Measurements from ENCODE around the gene TTLL13. TPM values are rescaled to one million over a fixed set of nuclear protein-coding genes. Genes with fewer than 3 reads are reported as not detected.

Gene TTLL13, protein sequence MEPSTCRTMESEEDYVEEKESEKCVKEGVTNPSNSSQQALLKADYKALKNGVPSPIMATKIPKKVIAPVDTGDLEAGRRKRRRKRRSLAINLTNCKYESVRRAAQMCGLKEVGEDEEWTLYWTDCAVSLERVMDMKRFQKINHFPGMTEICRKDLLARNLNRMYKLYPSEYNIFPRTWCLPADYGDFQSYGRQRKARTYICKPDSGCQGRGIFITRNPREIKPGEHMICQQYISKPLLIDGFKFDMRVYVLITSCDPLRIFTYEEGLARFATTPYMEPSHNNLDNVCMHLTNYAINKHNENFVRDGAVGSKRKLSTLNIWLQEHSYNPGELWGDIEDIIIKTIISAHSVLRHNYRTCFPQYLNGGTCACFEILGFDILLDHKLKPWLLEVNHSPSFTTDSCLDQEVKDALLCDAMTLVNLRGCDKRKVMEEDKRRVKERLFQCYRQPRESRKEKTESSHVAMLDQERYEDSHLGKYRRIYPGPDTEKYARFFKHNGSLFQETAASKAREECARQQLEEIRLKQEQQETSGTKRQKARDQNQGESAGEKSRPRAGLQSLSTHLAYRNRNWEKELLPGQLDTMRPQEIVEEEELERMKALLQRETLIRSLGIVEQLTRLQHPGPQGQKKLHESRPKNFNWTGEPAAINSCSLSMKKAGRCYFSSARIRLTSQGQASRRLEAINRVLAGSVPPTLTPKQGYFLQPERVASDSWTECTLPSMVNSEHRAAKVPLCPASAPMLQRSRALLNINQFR
- not detected for total RNA-seq

DNA sequence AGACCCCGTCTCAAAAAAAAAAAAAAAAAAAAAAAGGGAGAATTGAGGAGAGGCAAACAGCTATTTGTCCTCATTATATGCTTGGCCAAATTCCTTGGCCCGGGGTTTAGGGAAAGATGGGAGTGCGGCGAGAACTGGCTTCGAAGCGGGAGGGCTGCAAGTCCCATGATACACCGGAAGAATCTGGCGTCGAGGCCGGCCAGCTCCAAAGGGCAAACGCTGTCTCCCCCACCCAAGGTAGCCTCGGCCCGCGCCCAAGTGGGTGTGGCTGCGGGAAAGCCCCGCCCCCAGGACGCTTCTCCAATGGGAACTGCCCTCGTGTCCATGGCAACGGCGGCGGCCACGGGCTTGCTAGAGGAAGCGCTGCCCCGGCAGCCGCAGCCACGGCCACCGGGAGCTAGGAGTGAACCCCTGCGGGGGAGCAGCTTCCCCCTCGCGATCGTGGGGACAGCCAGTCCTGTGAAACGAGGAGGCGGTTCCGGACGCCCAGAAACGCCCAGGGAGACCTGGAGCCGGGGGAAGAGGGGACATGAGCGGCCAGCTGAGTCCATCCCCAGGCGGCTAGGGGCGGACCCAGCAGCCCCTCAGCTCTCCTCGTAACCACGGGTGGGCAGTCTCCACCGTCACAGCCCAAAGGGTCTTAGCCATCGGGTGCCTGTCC lies at the start of gene TTLL13:
Gene TTLL13 (plus strand): TSS at position 354 of the 661 bp plus-strand sequence. CDS start 1,075 bp downstream, outside the sequence.
- intact Hi-C loops (cut with DNase I), result no loop called here
- peak; percentile 9 to 70 (median 52) for TF ChIP-seq POLR2A (IDR thresholded peaks at IDR 0.05)
- TF ChIP-seq, protein P1, sequence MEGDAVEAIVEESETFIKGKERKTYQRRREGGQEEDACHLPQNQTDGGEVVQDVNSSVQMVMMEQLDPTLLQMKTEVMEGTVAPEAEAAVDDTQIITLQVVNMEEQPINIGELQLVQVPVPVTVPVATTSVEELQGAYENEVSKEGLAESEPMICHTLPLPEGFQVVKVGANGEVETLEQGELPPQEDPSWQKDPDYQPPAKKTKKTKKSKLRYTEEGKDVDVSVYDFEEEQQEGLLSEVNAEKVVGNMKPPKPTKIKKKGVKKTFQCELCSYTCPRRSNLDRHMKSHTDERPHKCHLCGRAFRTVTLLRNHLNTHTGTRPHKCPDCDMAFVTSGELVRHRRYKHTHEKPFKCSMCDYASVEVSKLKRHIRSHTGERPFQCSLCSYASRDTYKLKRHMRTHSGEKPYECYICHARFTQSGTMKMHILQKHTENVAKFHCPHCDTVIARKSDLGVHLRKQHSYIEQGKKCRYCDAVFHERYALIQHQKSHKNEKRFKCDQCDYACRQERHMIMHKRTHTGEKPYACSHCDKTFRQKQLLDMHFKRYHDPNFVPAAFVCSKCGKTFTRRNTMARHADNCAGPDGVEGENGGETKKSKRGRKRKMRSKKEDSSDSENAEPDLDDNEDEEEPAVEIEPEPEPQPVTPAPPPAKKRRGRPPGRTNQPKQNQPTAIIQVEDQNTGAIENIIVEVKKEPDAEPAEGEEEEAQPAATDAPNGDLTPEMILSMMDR (IDR thresholded peaks at IDR 0.05), result peak in 3 of 7 experiments; percentile 19 to 24 (median 20)

DNA sequence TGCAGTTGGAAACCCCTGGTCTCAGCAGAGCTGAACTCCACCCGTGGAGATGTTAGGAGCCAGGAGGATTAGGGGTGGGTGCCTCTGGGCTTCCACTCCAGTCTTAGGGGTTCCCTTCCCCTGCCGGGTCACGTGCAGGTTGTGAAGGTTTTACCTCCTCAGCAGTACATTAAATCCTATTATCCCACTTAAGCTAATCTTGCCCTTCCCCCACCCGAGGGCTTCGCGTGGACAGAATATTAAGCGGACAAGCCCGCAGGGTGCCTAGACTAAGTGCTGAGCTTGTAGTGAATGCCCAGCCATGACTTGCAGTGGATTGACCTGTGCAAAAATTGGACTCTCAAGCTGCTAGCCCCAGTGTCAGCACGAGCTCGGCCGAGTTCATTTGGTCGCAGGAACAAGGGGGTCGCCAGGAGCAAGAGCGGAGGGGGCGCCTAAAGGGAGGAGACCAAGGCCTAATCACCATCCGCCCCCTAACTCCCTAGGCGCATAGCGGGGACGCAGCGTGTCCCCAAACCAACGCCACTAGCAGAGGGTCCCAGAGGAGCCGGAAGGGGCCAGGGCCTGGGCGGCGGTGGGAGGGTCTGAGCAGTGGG lies 48.7 kb upstream of the TTLL13 start:
- DNase-seq (peak in 1 of 4 donors; percentile 13), ATAC-seq (peak; percentile 6)
- H3K4me1 ChIP-seq, result peaks cover 45% of the 10 kb centered on the region
- no peaks in the 10 kb centered on the region for H3K9me3 ChIP-seq
- H3K36me3 ChIP-seq (replicated peaks in 1 of 2; ENCODE audit: insufficient read depth in 1 of 2, low read depth in 2 of 2), result no peaks in the 10 kb centered on the region
- TF ChIP-seq POLR2A (IDR thresholded peaks at IDR 0.05), result no peak
- TF ChIP-seq, protein P1 (IDR thresholded peaks at IDR 0.05), result no peak
- WGBS, 2 donors, result 31 to 50% methylated on average over 13 to 21 of the region's 24 CpGs
- H3K4me3 ChIP-seq, result peak overlapping the region; percentile 61 to 64
- H3K27ac ChIP-seq, result peak overlapping the region; percentile 73 to 90 (median 80)
- intact Hi-C loops (cut with DNase I), result no loop called here
- H3K27me3 ChIP-seq, result no peaks in the 10 kb centered on the region

More for the DNA sequence above, at the start of gene TTLL13:
- ATAC-seq (peak; percentile 99), DNase-seq (peak; percentile 94 to 99 (median 98))
- H3K36me3 ChIP-seq (replicated peaks in 1 of 2; ENCODE audit: insufficient read depth in 1 of 2, low read depth in 2 of 2), result no peaks in the 10 kb centered on the region
- 0 to 2% methylated on average over 23 to 42 of the region's 44 CpGs for WGBS, 2 donors
- no peaks in the 10 kb centered on the region for H3K27me3 ChIP-seq
- H3K4me1 ChIP-seq, result peaks cover 10% of the 10 kb centered on the region
- peak within 1 kb of the TSS in 3 of 4 donors; percentile 45 to 64 (median 59) for H3K27ac ChIP-seq
- H3K4me3 ChIP-seq, result peak within 1 kb of the TSS in 1 of 2 donors; percentile 12
- H3K9me3 ChIP-seq, result no peaks in the 10 kb centered on the region

DNA sequence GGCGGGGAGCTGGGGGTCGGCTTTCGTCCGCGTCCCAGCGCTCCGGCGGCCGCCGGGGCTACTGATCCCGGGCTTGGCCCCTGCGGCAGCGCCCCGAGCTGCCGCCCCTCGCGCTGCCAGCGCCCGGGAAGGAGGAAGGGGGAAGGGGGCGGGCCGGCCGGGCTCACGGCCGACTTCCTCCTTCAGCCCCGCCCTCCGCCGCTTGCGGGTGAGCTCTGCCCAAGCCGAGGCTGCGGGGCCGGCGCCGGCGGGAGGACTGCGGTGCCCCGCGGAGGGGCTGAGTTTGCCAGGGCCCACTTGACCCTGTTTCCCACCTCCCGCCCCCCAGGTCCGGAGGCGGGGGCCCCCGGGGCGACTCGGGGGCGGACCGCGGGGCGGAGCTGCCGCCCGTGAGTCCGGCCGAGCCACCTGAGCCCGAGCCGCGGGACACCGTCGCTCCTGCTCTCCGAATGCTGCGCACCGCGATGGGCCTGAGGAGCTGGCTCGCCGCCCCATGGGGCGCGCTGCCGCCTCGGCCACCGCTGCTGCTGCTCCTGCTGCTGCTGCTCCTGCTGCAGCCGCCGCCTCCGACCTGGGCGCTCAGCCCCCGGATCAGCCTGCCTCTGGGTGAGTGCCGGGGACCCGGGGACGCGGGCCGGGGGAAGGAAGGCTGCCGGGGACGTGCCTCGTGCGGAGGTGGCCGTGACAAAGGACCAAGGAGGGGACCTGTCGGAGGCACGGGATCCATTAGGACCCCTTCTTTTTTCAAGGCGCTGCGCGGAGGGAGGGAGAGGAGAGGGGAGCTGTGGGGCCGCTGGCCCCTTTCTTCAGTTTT lies 48.0 kb upstream of the TTLL13 start, which contains the start of gene SEMA4B:
Gene SEMA4B (plus strand): TSS at position 201 of the 814 bp plus-strand sequence. CDS start 249 bp downstream, at position 450.
- Histone ChIP-seq H3K4me3 (peak within 1 kb of the TSS; percentile 61 to 64), H3K4me1 (peaks cover 50% of the 10 kb centered on the region), H3K9me3 (no peaks in the 10 kb centered on the region), H3K27ac (peak within 1 kb of the TSS; percentile 73 to 90 (median 80)), H3K36me3 (replicated peaks in 1 of 2; ENCODE audit: insufficient read depth in 1 of 2, low read depth in 2 of 2) (no peaks in the 10 kb centered on the region), H3K27me3 (no peaks in the 10 kb centered on the region)
- TF ChIP-seq POLR2A (IDR thresholded peaks at IDR 0.05), result peak; percentile 36 to 58 (median 45)
- TF ChIP-seq, protein P1 (IDR thresholded peaks at IDR 0.05), result no peak
- DNase-seq (peak; percentile 73 to 87 (median 80)), ATAC-seq (peak; percentile 87)
- intact Hi-C loops (cut with DNase I), result no loop called here
- 0% methylated on average over 78 of the region's 88 CpGs; no CpG with 5 or more reads in 1 of the 2 donors for WGBS, 2 donors

DNA sequence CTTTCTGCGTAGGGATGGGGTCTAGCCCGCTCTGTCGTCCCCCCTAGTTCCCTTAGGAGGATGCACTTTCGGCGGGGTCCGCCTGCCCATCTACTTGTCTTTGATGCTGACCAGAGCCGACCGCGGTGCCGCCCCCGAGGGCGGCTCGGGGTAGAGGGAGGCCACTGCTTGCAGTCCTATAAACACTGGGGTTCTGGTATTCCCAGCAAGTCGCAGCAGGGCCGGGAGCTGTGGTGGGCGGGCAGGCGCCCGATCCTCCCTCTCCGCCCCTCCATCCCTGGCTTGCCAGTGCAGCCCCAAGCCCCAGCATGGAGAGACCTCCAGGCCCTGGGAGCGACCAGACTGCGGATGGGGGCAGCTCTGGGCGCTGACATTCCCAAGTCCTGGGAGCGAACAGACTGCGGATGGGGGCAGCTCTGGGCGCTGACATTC lies 47.4 kb upstream of the TTLL13 start:
- H3K36me3 ChIP-seq (replicated peaks in 1 of 2; ENCODE audit: insufficient read depth in 1 of 2, low read depth in 2 of 2), result no peaks in the 10 kb centered on the region
- peak overlapping the region in 3 of 4 donors; percentile 73 to 90 (median 80) for H3K27ac ChIP-seq
- peak overlapping the region; percentile 61 to 64 for H3K4me3 ChIP-seq
- H3K9me3 ChIP-seq, result no peaks in the 10 kb centered on the region
- TF ChIP-seq POLR2A (IDR thresholded peaks at IDR 0.05), result no peak
- TF ChIP-seq, protein P1 (IDR thresholded peaks at IDR 0.05), result no peak
- no peaks in the 10 kb centered on the region for H3K27me3 ChIP-seq
- 0 to 9% methylated on average over 13 to 25 of the region's 25 CpGs for WGBS, 2 donors
- H3K4me1 ChIP-seq, result peaks cover 50% of the 10 kb centered on the region
- ATAC-seq (no peak), DNase-seq (peak in 1 of 4 donors; percentile 13)
- intact Hi-C loops (cut with DNase I), result no loop called here

Measured in body of pancreas (tissue), 4 donors.